GM18519 (cell line): ENCODE data around the gene RCOR3.
A peak's percentile ranks its signal among the peaks of the same experiment; 100 is the strongest.

Experiments used
- ATAC-seq: cut with Tn5 transposase; IDR thresholded peaks from one replicate; pipeline ENCODE4 v1.9.1; 2021; ENCODE audit warnings: mild to moderate bottlenecking, moderate library complexity; ENCODE audit not compliant: unreplicated experiment, low FRiP score

RCOR3 gene

GRCh38 chr1:211323156-211324063, 64.2 kb downstream of the RCOR3 start:
- peak; percentile 66 for ATAC-seq

DNA sequence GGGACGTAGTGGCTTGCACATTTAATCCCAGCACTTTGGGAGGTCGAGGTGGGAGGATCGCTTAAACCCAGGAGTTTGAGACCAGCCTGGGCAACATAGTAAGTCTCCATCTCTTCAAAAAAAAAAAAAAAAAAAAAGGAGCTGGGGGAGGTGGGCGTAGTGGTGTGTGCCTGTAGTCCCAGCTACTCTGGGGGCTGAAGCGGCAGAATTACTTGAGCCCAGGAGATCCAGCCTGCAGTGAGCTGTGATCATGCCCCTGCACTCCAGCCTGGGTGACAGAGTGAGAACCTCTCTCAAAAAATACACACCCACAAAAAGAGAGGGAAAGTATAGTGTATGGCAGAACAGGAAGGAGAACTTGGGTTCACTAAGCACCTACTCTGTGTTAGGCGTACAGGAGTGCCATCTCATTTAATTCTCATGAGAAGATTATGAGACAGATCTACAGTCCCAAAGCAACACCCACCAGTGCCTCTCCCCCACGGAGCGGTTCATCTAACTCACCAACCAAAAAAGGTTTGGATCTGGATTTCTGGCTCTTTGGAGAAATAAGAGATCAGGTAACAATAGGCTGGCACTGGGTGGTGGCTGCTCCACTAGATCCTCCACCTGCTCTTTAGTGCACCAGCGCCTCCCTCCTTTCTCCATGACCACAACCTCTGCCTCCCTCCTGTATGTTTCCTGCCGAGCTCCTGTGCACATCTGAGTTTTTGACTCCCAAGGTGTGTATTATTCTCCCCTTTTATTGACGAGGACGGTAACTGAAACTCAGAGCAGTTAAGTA, 66.0 kb downstream of the RCOR3 start:
- no peak for ATAC-seq

DNA sequence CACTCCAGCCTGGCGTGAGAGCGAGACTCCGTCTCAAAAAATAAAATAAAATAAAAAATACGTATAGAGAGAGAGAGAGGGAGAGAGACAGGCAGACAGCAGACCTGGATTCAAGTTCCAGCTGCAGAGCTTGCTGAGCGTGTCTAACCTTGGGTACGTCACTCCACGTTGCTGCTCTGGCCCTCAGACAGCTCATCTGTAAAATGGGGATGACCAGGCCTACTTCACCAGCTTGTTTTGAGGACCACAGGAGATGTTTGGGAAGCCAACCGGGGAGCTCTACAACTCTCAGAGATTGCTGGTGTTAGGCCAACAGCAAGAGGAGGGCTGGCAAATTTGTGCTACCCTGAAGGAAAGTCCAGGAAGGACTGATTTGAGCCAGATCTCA, 67.0 kb downstream of the RCOR3 start:
- no peak for ATAC-seq

DNA sequence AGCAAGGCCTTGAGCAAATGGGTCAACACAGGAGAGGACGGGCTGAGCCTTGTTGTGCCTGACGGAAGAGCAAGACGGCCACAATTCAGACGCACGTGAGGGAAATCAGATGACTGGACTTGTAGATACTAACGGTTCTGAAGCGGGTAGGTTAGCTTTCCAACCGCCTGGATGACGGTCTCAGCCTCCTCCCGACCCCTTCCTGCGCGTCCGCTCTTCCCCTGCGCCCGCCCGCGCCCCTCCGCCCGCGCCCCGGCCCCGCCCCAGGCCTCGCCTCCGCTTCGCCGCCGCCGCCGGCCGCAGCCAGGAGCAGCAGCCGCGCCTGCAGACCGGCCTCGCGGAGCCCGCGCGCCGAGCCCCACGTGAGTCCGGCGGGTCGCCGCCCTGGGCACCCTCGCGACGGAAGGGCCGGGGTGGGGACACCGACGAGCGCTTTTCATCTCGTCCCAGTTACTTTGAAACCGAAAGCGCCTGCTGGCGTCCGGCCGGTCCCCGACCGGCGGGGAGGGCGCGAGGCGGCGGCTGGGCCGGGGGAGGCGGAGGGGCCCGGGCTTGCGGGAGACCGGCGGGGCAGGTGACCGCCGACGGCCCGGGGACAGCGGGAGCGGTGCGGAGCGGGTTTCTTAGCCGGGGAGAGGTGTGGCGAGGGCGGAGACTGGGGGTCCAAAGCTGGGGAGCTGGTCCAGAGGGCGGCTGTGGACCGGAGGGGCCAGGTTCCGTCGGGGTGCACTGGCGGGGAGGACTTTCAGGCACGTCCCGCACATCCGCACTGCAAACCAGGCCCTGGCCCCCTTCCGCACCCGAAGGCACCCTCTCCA, 67.6 kb downstream of the RCOR3 start, which contains the start of gene TRAF5:
TRAF5 (plus strand) TSS at position 306 of the 818 bp plus-strand sequence. CDS start 26,407 bp downstream, outside the sequence.
- no peak for ATAC-seq

DNA sequence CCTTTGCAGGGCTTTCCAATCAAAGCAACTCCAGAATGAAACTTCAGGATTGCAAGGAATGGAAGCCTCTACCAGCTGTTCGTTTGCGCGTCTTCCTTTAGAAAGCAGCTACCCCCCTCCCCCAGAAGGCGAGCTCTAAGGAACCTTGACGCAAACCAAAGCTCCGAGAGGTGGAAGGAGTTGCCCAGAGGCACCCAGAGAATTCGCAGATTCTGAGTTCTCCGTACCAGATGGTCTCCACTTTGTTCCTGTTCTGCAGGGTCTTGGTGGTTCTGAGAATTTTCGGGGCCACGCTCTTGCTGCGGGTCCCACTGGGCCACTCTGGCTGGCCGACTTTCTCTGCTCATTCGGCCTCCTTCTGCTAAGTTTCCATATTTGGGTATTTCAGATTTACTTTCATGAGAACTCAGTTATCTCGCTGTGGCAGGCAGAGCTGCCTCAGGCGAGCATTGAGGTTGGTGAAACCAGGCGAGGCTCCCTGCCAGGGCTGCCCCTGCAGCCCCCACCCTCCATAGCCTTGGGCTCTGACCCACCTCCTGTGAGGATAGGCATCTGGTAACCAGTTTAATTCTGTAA, 68.3 kb downstream of the RCOR3 start:
- no peak for ATAC-seq

DNA sequence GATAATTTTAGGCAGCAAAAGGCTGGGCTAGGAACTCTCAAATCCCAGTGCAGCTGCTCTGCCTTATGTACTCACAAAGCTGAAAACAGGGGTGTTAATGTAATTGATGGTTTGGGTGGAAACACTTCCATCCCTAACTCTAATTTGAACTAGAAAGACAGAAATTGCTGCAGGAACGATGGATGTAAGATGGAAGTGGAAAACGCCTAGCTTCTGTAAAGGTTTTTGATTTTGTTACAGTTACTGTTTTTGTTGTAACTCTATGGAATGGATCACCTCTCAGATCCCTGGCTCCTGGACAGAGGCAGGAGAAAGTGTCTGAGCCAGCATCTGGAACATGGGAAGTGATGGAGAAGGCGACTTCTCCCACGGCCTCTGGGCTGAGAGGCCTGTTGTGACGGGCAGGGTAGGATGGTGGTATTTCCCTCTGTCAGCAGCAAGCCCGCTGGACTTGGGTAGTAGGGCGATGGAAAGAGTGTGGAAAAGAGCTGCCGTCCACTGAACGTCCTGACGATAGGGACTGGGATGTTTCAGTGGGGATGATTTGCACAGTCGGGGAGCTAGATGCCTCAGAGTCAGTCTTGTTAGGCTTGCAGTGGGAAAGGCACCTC, 69.0 kb downstream of the RCOR3 start:
- ATAC-seq = no peak

- ATAC-seq = no peak
These were observed 69.8 kb downstream of the RCOR3 start for GRCh38 chr1:211328866-211329475.

DNA sequence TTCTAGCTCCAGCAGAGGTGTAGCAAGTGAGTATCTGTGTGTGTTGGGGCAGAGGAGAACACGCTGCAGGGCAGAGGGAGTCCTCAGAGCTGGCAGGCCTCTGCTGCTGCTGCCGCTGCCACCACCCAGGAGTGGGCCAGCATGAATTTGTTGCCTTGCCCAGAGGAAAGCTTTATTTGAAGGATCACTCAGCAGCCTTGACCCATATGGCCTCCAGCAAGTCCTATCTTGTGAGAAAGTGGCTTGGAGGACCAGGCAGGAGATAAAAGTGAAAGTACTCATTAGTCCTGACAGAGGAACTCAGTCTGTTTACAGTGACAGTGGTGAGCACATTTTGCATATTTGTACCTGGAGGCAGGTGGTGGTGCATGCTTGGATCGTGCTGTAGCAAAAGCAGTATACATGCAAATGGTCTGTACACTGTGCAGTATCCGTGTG, 70.6 kb downstream of the RCOR3 start:
- peak; percentile 56 for ATAC-seq

DNA sequence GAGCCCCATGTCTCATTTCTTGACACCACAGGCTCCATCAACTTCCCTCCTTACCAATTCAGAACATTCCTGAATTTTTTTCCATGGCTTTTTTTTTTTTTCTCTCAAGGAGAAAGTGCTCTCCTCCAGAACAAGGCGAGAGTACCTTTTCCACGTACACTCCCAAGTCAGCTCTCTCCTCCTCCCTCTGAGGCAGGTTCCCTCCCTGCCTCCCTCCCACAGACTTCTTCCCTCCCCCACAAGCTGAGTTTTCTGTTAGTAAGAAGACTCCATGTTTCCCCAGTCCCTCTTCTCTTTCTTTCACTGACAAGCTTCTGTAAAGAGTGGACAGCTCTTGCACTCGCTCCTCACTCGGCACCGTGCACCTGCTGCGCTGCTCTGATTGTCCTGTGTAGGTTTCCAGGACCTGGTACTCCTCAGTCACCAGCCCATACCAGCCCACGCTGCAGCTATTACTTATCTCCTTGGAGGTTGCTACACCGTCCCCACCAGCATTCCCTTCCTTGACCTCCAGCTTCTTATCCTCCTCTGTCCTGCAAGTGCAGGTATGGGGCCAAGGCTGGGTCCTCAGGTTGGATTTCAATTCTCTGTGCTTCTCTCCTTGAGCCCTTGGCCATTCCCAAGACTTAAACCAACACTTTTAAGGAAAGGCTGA, 71.2 kb downstream of the RCOR3 start:
- ATAC-seq = no peak

DNA sequence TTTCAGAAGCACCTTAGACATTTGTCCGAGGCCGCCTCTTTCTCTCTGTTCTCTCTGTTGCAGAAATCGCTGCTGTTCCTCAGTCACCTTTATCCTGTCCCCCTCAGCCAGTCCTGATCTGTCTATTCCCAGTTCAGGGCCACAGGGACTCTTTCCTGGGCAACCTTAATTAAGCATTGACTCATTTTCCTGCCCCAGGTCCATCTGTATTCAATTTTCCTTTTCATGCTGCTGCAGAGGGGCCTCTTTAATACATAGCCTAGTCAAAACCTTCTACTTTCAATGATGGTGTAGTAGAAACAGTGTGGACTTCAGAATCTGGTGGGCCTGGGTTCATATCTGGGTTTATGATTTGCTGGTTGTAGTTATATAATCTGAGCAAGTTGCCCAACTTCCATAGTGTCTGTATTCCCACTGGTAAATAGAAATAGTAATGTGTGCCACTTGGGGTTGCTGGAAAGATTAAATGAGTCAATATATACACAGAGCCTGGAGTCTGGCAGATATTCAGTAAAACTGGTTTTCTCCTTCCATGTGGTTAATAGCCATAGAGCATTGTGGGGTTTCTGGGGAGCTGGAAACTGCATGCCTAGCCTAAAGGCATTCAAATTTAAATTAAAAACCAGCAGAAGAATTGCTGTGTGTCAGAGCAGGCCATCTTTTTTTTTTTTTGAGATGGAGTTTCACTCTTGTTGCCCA, 72.0 kb downstream of the RCOR3 start:
- ATAC-seq = no peak

DNA sequence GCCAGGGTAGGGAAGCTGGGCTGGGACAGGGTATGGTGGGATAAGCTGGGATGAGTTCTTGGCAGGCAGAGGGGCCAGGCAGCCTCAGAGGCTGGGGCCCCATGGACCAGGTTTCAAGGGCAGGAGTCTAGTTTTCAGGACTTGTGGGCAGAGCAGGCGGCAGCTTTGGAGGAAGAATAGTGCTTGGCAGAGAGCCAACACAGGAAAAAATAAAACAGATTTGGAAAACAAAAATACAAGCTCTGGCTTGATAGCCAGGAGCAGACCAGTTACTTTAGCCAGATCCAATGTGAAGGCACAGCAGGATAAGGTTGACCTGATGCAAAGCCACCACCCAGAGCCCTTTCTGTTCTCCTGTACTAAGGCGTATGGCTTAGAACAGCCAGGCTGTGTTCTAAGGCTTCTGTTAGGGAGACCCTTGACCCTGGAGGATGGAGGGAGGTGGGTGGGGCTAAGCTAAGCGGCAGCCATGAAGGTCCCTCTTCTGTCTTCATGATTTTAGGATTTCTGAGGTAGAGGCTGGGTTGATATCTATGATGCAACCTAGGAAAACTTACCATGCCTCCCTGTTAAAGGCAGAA, 73.0 kb downstream of the RCOR3 start:
- no peak for ATAC-seq

DNA sequence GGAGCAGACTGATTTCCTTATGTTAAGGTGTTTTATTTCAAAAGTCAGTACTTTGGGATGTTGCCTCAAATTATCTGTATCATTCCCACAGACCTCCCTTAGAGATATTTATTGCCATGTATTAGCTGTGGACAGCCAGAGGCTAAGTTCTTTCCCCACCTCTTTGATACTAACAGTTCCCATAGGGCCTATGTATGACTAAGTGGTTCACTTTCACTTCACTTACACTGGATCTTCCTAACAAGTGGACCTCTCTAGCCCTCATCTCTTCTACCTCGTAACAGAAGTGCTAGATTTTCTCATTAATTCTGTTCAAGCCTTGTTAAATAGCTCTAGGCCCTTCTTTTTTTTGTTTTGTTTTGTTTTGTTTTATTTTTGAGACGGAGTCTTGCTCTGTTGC, 73.7 kb downstream of the RCOR3 start:
- no peak for ATAC-seq

DNA sequence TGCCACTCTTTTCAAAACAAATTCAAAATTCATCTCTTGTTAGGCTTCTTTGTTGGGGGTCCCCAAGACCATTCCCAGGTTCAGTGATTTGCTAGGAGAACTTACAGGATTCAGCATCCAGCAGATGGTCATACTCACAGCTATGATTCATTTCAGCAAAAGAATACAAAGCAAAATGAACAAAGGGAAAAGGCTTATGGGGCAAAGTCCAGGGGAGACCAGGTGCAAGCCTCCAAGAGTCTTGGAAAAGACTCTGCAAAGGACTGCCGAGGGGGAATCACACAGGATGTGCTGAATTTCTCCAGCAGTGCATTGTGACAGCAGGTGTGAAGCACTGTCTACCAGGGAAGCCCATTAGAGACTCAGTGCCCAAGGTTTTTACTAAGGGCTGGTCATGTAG, 74.7 kb downstream of the RCOR3 start:
- no peak for ATAC-seq

DNA sequence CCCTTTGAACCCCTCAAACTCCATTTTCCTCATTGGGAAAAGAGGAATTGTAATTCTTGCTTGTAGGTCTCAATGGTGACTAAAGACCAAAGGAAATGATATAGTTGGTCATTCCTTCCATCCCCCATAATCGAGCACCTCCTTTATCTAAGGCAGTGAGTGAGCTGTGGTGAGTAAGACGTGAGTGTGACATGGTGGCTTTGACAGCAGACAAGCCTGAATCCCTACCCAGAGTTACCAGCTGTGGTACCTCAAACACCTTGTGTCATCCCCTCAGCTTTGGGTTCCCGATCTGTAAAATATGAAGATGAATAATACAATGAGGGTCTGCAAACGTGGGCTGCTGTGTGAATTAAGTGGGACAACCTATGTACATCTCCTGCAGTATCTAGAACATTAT, 75.8 kb downstream of the RCOR3 start:
- no peak for ATAC-seq

DNA sequence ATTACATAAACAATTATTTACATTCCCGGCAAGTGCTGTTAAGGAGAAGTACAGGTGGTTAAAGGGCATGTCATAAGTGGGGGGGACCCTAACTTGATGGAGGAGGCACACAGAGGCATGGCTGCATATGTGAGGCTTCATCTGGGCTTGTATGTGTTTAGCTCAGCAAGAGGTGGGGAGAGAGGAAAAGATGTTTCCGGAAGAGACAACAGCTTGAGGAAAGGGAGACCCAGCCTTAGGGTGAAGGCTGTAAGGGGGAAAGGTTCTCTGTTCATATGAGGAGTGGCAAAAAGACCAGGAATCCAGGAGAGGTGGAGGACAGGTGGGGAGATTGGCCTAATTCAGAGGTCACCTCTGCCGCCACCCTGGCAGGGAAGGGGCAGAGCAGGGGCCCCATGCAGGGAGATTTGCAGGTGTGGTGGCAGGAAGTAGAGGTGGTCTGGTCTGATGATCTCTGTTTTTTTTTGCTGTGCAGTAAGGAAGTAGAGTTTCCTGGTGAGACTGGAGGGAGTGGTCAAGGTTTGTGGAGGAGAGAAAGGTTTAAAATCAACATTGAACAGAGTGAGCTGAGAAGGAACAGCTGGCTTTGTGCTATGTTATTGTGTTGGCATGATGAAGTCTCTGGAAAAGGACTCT, 76.5 kb downstream of the RCOR3 start:
- peak; percentile 76 for ATAC-seq

GRCh38 chr1:211336161-211336560, 77.0 kb downstream of the RCOR3 start:
- no peak for ATAC-seq

DNA sequence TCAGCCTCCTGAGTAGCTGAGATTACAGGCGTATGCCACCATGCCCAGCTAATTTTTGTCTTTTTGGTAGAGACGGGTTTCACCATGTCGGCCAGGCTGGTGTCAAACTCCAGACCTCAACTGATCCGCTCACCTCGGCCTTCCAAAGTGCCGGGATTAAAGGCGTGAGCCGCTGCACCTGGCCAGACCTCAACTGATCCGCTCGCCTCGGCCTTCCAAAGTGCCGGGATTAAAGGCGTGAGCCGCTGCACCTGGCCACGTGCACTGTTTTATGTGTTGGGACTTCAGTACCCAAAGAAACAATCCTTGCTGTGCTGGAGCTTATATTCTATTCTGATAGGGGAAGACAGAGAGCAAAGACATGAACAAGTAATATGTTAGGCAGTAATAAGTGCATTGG, 77.6 kb downstream of the RCOR3 start:
- no peak for ATAC-seq
